ENCODE results near the gene MSH3. TPM values are rescaled to one million over a fixed set of nuclear protein-coding genes. Genes with fewer than 3 reads are reported as not detected.

MSH3 gene
- total and polyA plus RNA-seq, 2 of the 8 experiments (the other 6 are each of a cell fraction or from before 2014, with no cell fraction given) = 3.6 to 22.6 TPM

GRCh38 chr5:80805038-80805437, 150.6 kb downstream of the MSH3 start:
- no peak overlapping the region for H3K4me3 ChIP-seq (ENCODE audit: extremely low read depth in 1 of 4, insufficient read depth in 2 of 4, low read depth in 3 of 4, low read length in 4 of 4)
- no peak overlapping the region for H3K4me2 ChIP-seq (ENCODE audit: insufficient read depth in 1 of 2, low read depth in 2 of 2, low read length in 2 of 2)
- H4K20me1 ChIP-seq (replicated peaks in 1 of 2; ENCODE audit: control insufficient read depth in 1 of 2, insufficient read depth in 2 of 2, low read length in 2 of 2) = peaks cover 0 to 1% of the 10 kb centered on the region in 2 experiments
- H2BK20ac ChIP-seq (ENCODE audit: low read length) = no peak overlapping the region
- DNase-seq (ENCODE audit: low read depth in 1 of 2, low spot score in 2 of 2) (no peak), FAIRE-seq (no peak)
- no peak overlapping the region for H3K14ac ChIP-seq (ENCODE audit: insufficient read length)
- no peak overlapping the region for H3K18ac ChIP-seq (ENCODE audit: extremely low read depth, low read length)
- no peak overlapping the region for H3K9ac ChIP-seq (replicated peaks in 1 of 4; ENCODE audit: extremely low read depth in 1 of 4, low read depth in 3 of 4, low read length in 3 of 4)
- H3K27me3 ChIP-seq (replicated peaks in 1 of 4; ENCODE audit: control insufficient read depth in 3 of 4, extremely low read depth in 1 of 4, insufficient read depth in 3 of 4, low read length in 3 of 4) = no peaks in the 10 kb centered on the region
- CTCF ChIA-PET (ENCODE audit: partially characterized antibody) = no interaction called here
- no peak overlapping the region for H2BK120ac ChIP-seq (replicated peaks; ENCODE audit: low read depth, low read length)
- no peak overlapping the region for H3K23ac ChIP-seq (ENCODE audit: insufficient read length)
- H3K36me3 ChIP-seq (ENCODE audit: control insufficient read depth in 2 of 4, insufficient read depth in 4 of 4, low read length in 3 of 4) = peaks cover 0 to 4% (median 0%) of the 10 kb centered on the region in 4 experiments; a peak in 2 of 8 replicates
- no peaks in the 10 kb centered on the region for H3K4me1 ChIP-seq (replicated peaks in 1 of 4; ENCODE audit: control insufficient read depth in 3 of 4, insufficient read depth in 4 of 4, low read length in 3 of 4)
- H3K9me3 ChIP-seq (ENCODE audit: insufficient read depth in 2 of 2, low read depth in 1 of 2, low read length in 1 of 2) = no peaks in the 10 kb centered on the region
- no peak overlapping the region for H2AFZ ChIP-seq (ENCODE audit: low read length)
- no peak overlapping the region for H4K5ac ChIP-seq (ENCODE audit: insufficient read length, low read depth, low read length)
- H2BK5ac ChIP-seq (ENCODE audit: low read depth, low read length) = no peak overlapping the region
- 91% methylated on average over 2 of the region's 2 CpGs; no CpG with 5 or more reads in 1 of the 2 experiments for whole genome bisulfite sequencing, 2 experiments (ENCODE audit: extremely low coverage in 1 of 2, insufficient coverage in 1 of 2, insufficient read length in 1 of 2, insufficient replicate concordance in 2 of 2, low coverage in 1 of 2, low lambda C conversion rate in 2 of 2, missing lambda C conversion rate in 1 of 2)
- no peak overlapping the region for H4K91ac ChIP-seq (replicated peaks; ENCODE audit: insufficient read length, low read length)
- no peaks in the 10 kb centered on the region for H3K23me2 ChIP-seq (ENCODE audit: low read depth, low read length)
- H2BK12ac ChIP-seq (ENCODE audit: low read depth, low read length) = no peak overlapping the region
- H4K8ac ChIP-seq (ENCODE audit: extremely low read depth, insufficient read depth, low read length) = no peak overlapping the region
- POLR2A ChIA-PET (ENCODE audit: partially characterized antibody) = no interaction called here
- H3K79me2 ChIP-seq (ENCODE audit: control insufficient read depth in 1 of 2, insufficient read depth in 2 of 2, low read length in 2 of 2) = no peaks in the 10 kb centered on the region
- H3K27ac ChIP-seq (ENCODE audit: low read depth, low read length) = no peak overlapping the region
- no peak overlapping the region for H2BK15ac ChIP-seq (ENCODE audit: low read length)
- no peaks in the 10 kb centered on the region for H3K79me1 ChIP-seq (ENCODE audit: low read depth, low read length)
- H2AK5ac ChIP-seq (ENCODE audit: low read depth, low read length) = no peak overlapping the region
- H3K4ac ChIP-seq (replicated peaks; ENCODE audit: insufficient read length, low read depth, low read length) = no peak overlapping the region
- TF ChIP-seq EGR1 (IDR thresholded peaks at IDR 0.05; ENCODE audit: borderline replicate concordance, low read depth, low read length) (no peak), YY1 (IDR thresholded peaks at IDR 0.05; ENCODE audit: low read depth, low read length) (no peak)
- no peak overlapping the region for H3K56ac ChIP-seq (replicated peaks; ENCODE audit: insufficient read length, low read depth, low read length)

Data from H1 (cell line).